H1 (cell line): ENCODE measurements around the gene GPX5. TPM values are rescaled to one million over a fixed set of nuclear protein-coding genes. Genes with fewer than 3 reads are reported as not detected.

ENCODE experiments used
- BACH1 ChIP-seq: IDR thresholded peaks from 2 replicates; pipeline ENCODE4 v1.6.1; 2012; ENCODE audit warnings: low read length, improper control_type of control experiment
- CREB1 ChIP-seq: IDR thresholded peaks from 2 replicates; pipeline ENCODE4 v1.6.1; 2012; ENCODE audit warnings: inconsistent platforms
- EP300 ChIP-seq, 2 experiments: IDR thresholded peaks; 1 replicate in 1 of 2; 2 replicates in 1 of 2; pipeline ENCODE4 v1.6.1; 2011 to 2012; ENCODE audit warnings: low read depth in 2 of 2, low read length in 2 of 2, mild to moderate bottlenecking in 2 of 2, borderline replicate concordance in 1 of 2, inconsistent platforms in 1 of 2, moderate library complexity in 1 of 2
- RFX5 ChIP-seq: IDR thresholded peaks from 2 replicates; pipeline ENCODE4 v1.6.1; 2011; ENCODE audit warnings: low read depth, low read length, improper control_type of control experiment, borderline replicate concordance
- polyA plus RNA-seq, 7 experiments: library from polyadenylated mRNA; depleted of rRNA in 3 of 7; stranded (reverse) in 5 of 7; unstranded in 2 of 7; fragments of >200 nt in 5 of 7; fragments of 200-250 nt in 2 of 7; gene quantifications; 1 replicate in 5 of 7; 2 replicates in 1 of 7; 4 replicates in 1 of 7; pipeline versions ENCODE4 v1.2.1 to v1.2.3, GENCODE V29; 2011 to 2013; ENCODE audit warnings: missing spikeins in 2 of 7, mixed read lengths in 2 of 7
- total RNA-seq: library from RNA; stranded (reverse); fragmentation: NEBNext Ultra II Directional; extraction: Animal tissue kit (Norgen Biotek cat#: 25700); gene quantifications from 2 replicates; pipeline ENCODE4 v1.2.1, GENCODE V29; 2021

The GPX5 gene
- total and polyA plus RNA-seq, 2 of the 8 experiments (the other 6 are each of a cell fraction or from before 2014, with no cell fraction given) = 0.08 TPM; not detected in 1

- no peak for TF ChIP-seq EP300 (IDR thresholded peaks at IDR 0.05; ENCODE audit: borderline replicate concordance in 1 of 2, low read depth in 2 of 2, low read length in 2 of 2)
- no peak for TF ChIP-seq RFX5
- no peak for TF ChIP-seq CREB1
- no peak for TF ChIP-seq BACH1
These were observed 26.4 kb downstream of the GPX5 start (continued) for GRCh38 chr6:28551891-28552666.
